ENCODE data around the gene TSC22D4. TPM values are rescaled to one million over a fixed set of nuclear protein-coding genes. Genes with fewer than 3 reads are reported as not detected.

Gene TSC22D4
- total and polyA plus RNA-seq, 2 donors (not counting 3 experiments of a cell fraction or from before 2014, with no cell fraction given) = 40.1 to 84.4 TPM

DNA sequence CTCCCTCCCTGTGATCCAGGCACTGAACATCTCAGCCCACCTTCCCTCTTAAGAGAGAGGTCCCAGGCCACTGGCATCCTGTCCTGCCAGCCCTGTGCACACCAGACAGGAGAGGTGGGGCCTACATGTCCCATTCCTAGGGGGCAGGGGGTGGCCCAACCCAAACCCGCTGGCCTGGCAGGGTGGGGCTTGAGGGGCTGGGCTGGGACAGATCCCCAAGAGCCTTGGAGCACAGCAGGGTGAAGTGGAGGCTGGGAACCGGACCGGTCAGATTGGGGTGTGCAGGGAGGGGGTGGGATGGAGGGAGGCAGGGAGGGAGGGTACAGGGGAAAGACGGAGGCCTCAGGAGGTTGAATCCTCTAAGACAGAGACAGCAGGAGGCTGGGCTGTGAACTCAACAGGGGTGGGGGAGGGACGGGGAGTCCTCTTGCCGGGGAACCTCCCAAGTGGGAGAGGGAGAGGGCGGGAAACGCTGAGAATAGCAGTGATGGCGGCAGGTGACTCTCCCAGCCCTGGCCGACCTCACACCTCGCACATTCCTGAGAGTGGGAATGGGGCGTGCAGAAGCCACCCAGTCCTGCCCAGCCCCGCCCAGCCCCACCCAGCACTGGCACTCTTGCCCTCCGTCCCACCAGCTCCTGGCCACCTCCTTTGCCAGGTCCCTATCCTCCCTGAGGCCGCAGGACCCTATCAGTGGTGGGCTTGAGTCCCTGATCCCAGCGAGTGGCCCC is 6.7 kb downstream of the TSC22D4 start:
- peaks cover 2 to 25% of the 10 kb centered on the region in 2 experiments for H3K36me3 ChIP-seq (ENCODE audit: control insufficient read depth in 2 of 2, extremely low read depth in 1 of 2, insufficient read depth in 2 of 2, low read length in 2 of 2)
- ChIA-PET POLR2A (interaction anchor here (0.6 kb wide), 1 partner anchor 114 kb away, joined by 3 read pairs; the partner anchor contains the start of gene FBXO24), CTCF (interaction anchor here (1.9 to 7.8 kb wide), 3 partner anchors 11 to 88 kb away, joined by 4 to 119 read pairs (median 70); no protein-coding TSS in a partner anchor)
- H3K4me3 ChIP-seq (replicated peaks in 1 of 3; ENCODE audit: insufficient read depth in 1 of 3, low read depth in 1 of 3, low read length in 3 of 3) = no peak overlapping the region
- no peaks in the 10 kb centered on the region for H4K20me1 ChIP-seq (replicated peaks; ENCODE audit: control insufficient read depth, extremely low read depth, insufficient read depth, low read length)
- TF ChIP-seq POLR2AphosphoS5 (IDR thresholded peaks at IDR 0.05; ENCODE audit: insufficient read depth, low read depth, low read length) = peak; percentile 7
- TF ChIP-seq EZH2 (IDR thresholded peaks at IDR 0.05; ENCODE audit: borderline replicate concordance, low read depth, low read length, severe bottlenecking) = no peak
- no peak for TF ChIP-seq FOS (IDR thresholded peaks at IDR 0.05; ENCODE audit: borderline replicate concordance, insufficient read depth, low read length)
- DNase-seq (ENCODE audit: low read depth, low spot score) (no peak), FAIRE-seq (no peak)
- H3K4me2 ChIP-seq (ENCODE audit: insufficient read depth, low read length) = no peak overlapping the region
- no peaks in the 10 kb centered on the region for H3K27me3 ChIP-seq (ENCODE audit: control insufficient read depth in 2 of 2, insufficient read depth in 2 of 2, low read length in 2 of 2)
- no peak overlapping the region for H2AFZ ChIP-seq (ENCODE audit: low read depth, low read length)
- H3K9ac ChIP-seq (replicated peaks; ENCODE audit: extremely low read depth, insufficient read depth, low read length) = no peak overlapping the region
- no peaks in the 10 kb centered on the region for H3K9me3 ChIP-seq (replicated peaks; ENCODE audit: control insufficient read depth, insufficient read depth, low read length)
- H3K79me2 ChIP-seq (ENCODE audit: control insufficient read depth, insufficient read depth, low read length) = peaks cover 30% of the 10 kb centered on the region
- H3K9me1 ChIP-seq (replicated peaks; ENCODE audit: control insufficient read depth, extremely low read depth, insufficient read depth, low read length) = no peaks in the 10 kb centered on the region
- no TSS peak for BruUV-seq (replicated peaks)
- H3K27ac ChIP-seq (ENCODE audit: insufficient read depth, low read depth, low read length) = no peak overlapping the region
- intact Hi-C loops (cut with micrococcal nuclease) (no loop called here), dilution Hi-C loops (cut with MboI; ENCODE audit: extremely low pct_ligation_motif_present, low sequenced_read_pairs) (no loop called here)
- H3K4me1 ChIP-seq (ENCODE audit: control insufficient read depth, extremely low read depth, insufficient read depth, low read length) = peaks cover 22% of the 10 kb centered on the region

- Histone ChIP-seq H3K4me2 (ENCODE audit: insufficient read depth, low read length) (no peak overlapping the region), H3K4me3 (replicated peaks in 1 of 3; ENCODE audit: insufficient read depth in 1 of 3, low read depth in 1 of 3, low read length in 3 of 3) (no peak overlapping the region), H4K20me1 (replicated peaks; ENCODE audit: control insufficient read depth, extremely low read depth, insufficient read depth, low read length) (no peaks in the 10 kb centered on the region), H3K4me1 (ENCODE audit: control insufficient read depth, extremely low read depth, insufficient read depth, low read length) (peaks cover 11% of the 10 kb centered on the region), H3K9ac (replicated peaks; ENCODE audit: extremely low read depth, insufficient read depth, low read length) (no peak overlapping the region), H3K9me3 (replicated peaks; ENCODE audit: control insufficient read depth, insufficient read depth, low read length) (no peaks in the 10 kb centered on the region), H3K79me2 (ENCODE audit: control insufficient read depth, insufficient read depth, low read length) (peaks cover 17% of the 10 kb centered on the region), H3K27ac (ENCODE audit: insufficient read depth, low read depth, low read length) (no peak overlapping the region), H2AFZ (ENCODE audit: low read depth, low read length) (no peak overlapping the region), H3K27me3 (ENCODE audit: control insufficient read depth in 2 of 2, insufficient read depth in 2 of 2, low read length in 2 of 2) (no peaks in the 10 kb centered on the region), H3K36me3 (ENCODE audit: control insufficient read depth in 2 of 2, extremely low read depth in 1 of 2, insufficient read depth in 2 of 2, low read length in 2 of 2) (peaks cover 2 to 31% of the 10 kb centered on the region in 2 experiments), H3K9me1 (replicated peaks; ENCODE audit: control insufficient read depth, extremely low read depth, insufficient read depth, low read length) (no peaks in the 10 kb centered on the region)
- FAIRE-seq (no peak), DNase-seq (ENCODE audit: low read depth, low spot score) (no peak)
- POLR2A ChIA-PET = interaction anchor here (0.5 kb wide), 1 partner anchor 89 kb away, joined by 3 read pairs; no protein-coding TSS in a partner anchor
- CTCF ChIA-PET = interaction anchor here (0.6 to 4.3 kb wide), 5 partner anchors 14 to 118 kb away, joined by 3 to 119 read pairs (median 4); no protein-coding TSS in a partner anchor
- TF ChIP-seq JUN (IDR thresholded peaks at IDR 0.05; ENCODE audit: borderline replicate concordance, insufficient read depth, insufficient read length, low read depth) (no peak), GATA2 (IDR thresholded peaks at IDR 0.05; ENCODE audit: insufficient read depth, insufficient read length, low read depth, low read length) (no peak), MAX (IDR thresholded peaks at IDR 0.05; ENCODE audit: insufficient read depth, insufficient read length) (no peak), POLR2A (IDR thresholded peaks at IDR 0.05; ENCODE audit: low read depth, low read length) (no peak), FOS (IDR thresholded peaks at IDR 0.05; ENCODE audit: borderline replicate concordance, insufficient read depth, low read length) (no peak), MYC (IDR thresholded peaks at IDR 0.05; ENCODE audit: low read depth, low read length) (no peak)
- BruUV-seq (replicated peaks) = no TSS peak
- intact Hi-C loops (cut with micrococcal nuclease) (no loop called here), dilution Hi-C loops (cut with MboI; ENCODE audit: extremely low pct_ligation_motif_present, low sequenced_read_pairs) (no loop called here)
Observed at GRCh38 chr7:100471021-100471420, 8.0 kb downstream of the TSC22D4 start.
